Measurements from ENCODE around the gene ERICH2.
A peak's percentile ranks its signal among the peaks of the same experiment; 100 is the strongest.

ERICH2 gene

DNA sequence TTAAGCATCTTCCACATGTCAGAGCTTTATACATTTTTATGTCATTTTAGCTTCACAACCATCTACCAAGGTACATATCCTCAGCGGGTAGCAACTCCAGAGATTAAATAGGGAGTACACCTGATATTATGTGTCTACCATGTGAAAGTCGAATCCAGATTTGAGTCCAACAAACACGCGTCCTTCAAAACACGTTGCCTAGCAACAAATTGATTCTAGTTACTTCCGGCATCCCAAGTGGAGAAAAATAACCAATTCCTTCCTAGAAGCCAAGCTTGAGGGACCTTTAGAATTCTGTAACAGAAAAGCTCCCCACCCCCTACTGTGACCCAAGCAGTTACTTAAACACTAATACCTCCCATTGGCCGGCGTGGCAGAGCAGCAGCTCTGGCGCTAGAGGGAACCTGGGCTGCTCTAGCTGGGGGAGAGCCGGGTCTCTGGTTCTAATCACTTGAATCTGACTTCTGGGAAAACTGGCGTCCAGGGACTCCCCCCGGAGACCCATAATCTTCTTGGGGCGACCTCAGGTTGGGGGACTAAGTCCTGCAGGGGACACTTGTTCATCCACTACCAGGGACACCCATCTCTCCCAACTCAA is at the start of gene ERICH2:
ERICH2 (plus strand) TSS at position 371 of the 598 bp plus-strand sequence. CDS start 304 bp downstream, outside the sequence.
- TF ChIP-seq, protein P1, sequence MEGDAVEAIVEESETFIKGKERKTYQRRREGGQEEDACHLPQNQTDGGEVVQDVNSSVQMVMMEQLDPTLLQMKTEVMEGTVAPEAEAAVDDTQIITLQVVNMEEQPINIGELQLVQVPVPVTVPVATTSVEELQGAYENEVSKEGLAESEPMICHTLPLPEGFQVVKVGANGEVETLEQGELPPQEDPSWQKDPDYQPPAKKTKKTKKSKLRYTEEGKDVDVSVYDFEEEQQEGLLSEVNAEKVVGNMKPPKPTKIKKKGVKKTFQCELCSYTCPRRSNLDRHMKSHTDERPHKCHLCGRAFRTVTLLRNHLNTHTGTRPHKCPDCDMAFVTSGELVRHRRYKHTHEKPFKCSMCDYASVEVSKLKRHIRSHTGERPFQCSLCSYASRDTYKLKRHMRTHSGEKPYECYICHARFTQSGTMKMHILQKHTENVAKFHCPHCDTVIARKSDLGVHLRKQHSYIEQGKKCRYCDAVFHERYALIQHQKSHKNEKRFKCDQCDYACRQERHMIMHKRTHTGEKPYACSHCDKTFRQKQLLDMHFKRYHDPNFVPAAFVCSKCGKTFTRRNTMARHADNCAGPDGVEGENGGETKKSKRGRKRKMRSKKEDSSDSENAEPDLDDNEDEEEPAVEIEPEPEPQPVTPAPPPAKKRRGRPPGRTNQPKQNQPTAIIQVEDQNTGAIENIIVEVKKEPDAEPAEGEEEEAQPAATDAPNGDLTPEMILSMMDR (IDR thresholded peaks at IDR 0.05), result no peak; the same call in 1 of the 2 replicates

DNA sequence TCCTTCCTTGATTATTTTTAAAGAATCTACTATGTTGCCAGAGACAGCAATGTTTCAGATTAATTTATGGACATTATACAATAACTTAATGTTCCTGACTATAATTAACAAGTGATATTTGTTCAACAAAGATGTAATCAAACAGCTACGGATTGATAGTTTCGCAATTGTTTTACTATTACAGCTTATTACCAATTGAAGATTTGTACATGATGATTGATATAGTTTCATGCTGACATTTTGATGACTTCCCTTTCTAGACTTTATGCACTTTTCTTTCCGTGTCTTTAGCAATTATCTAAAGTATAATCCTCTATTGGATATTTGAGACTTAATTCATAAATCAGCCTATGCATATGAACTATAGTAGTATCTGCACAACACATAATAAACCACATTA is 48.5 kb upstream of the ERICH2 start:
- TF ChIP-seq, protein P1 (IDR thresholded peaks at IDR 0.05), result no peak

DNA sequence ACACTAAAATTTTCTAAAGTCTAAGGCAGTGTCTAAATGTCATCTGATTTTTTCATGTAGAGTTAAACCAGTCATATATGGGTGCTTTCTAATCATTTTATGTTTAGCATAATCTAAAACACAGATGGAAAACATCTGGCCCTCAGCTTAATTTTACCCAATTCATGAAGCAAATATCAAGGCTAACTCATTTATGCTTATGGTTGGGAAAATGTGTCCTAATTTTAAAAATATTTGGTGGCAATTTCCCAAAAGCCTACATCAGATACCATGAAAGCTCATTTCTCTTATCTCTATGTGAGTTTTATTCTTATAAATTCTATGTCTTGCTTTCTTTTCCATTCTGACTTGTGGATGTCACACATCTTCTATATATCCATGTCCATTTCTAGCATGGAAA is 47.9 kb upstream of the ERICH2 start:
- TF ChIP-seq, protein P1 (IDR thresholded peaks at IDR 0.05), result no peak

GRCh38 chr2:170723446-170723958 is 46.7 kb upstream of the ERICH2 start:
- TF ChIP-seq, protein P1 (IDR thresholded peaks at IDR 0.05), result no peak

DNA sequence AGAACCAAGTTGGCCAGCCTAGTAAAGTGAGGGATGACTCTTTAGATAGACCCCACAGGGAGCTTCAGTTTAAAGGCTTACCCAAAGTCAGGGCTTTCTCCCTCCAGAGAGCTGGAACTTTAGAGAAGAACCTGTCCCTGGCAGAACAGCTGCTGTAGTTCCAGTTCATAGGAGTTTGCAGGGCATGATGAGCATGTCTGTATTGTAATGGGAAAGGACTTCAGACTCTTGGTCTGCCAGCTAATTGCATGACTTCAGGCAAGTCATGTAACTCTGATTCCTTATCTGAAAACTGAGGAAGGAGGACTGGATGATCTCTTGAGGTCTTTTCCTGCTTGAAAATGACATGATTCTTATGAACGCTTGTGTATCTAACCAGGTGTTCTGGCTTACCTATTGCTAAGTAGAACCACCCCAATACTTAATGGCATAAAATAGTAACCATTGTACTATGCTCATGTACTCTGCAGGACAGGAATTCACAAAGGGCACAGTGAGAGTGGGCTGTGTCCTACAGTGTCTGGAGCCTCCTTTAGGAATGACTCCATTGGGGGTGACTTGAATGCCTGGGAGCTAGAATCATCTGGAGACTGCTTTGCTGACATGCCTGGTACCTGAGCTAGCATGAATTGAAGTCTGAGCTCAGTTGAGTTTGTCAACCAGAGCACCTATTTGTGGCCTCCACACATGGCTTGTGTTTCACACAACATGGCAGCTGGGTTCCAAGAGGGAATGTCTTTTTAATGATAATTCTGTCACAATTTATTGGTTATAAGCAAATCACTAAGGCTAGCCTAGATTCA is 36.2 kb upstream of the ERICH2 start:
- TF ChIP-seq, protein P1 (IDR thresholded peaks at IDR 0.05), result no peak

DNA sequence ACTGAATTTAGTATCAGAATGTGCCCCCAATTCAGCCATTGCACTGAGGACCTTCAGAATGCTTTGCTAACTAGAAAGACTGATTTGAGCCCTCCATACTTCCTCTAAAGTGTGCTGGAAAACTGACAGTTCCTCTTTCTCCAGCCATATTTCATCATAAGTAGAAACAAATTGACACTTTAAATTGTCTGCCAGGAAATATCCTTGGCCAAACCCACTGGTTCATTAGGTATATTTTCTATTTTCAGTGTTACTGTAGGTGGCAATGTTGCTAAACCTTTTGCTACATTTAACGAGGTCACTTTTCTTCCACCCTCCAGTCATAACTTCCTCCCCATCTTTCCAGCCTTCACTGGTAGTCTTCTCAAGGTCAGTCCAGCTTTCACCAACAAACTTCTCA is 33.5 kb upstream of the ERICH2 start:
- TF ChIP-seq, protein P1 (IDR thresholded peaks at IDR 0.05), result peak; percentile 17; the same call in 1 of the 2 replicates

- TF ChIP-seq, protein P1 (IDR thresholded peaks at IDR 0.05), result no peak
Measured at GRCh38 chr2:170737406-170737805, 32.8 kb upstream of the ERICH2 start.

Measured in LNCAP (cell line).